Trophoblast cell (in vitro differentiated cells and primary cell): ENCODE results near the gene UGT1A3.

Source experiments
- DNase-seq, 2 donors: peaks; one replicate each; pipeline ENCODE4 v3.0.0-alpha.2; 2016
- H2AFZ ChIP-seq: 2 replicates; pipeline ENCODE4 v1.6.1; 2013; ENCODE audit warnings: low read length, moderate library complexity, mild to moderate bottlenecking; ENCODE audit not compliant: insufficient read depth, poor library complexity
- H2AK5ac ChIP-seq: 2 replicates; pipeline ENCODE4 v1.6.1; 2013; ENCODE audit warnings: mild to moderate bottlenecking, low read length
- H2BK120ac ChIP-seq: 2 replicates; pipeline ENCODE4 v1.6.1; 2013; ENCODE audit warnings: low read length, mild to moderate bottlenecking, moderate library complexity; ENCODE audit not compliant: insufficient read depth, poor library complexity
- H2BK12ac ChIP-seq: 2 replicates; pipeline ENCODE4 v1.6.1; 2013; ENCODE audit warnings: mild to moderate bottlenecking, low read length, moderate library complexity
- H2BK5ac ChIP-seq: 2 replicates; pipeline ENCODE4 v1.6.1; 2013; ENCODE audit warnings: low read length, low read depth, moderate library complexity, mild to moderate bottlenecking; ENCODE audit not compliant: poor library complexity
- H3K14ac ChIP-seq: 2 replicates; pipeline ENCODE4 v1.6.1; 2013; ENCODE audit warnings: mild to moderate bottlenecking, low read length
- H3K18ac ChIP-seq: 2 replicates; pipeline ENCODE4 v1.6.1; 2013; ENCODE audit warnings: mild to moderate bottlenecking, low read length
- H3K23ac ChIP-seq: 2 replicates; pipeline ENCODE4 v1.6.1; 2013; ENCODE audit warnings: low read length
- H3K27ac ChIP-seq: 2 replicates; pipeline ENCODE4 v1.5.1; 2013; ENCODE audit warnings: low read depth, mild to moderate bottlenecking, inconsistent platforms, low read length, moderate library complexity
- H3K27me3 ChIP-seq: 2 replicates; pipeline ENCODE4 v1.6.1; 2013; ENCODE audit warnings: inconsistent platforms, mild to moderate bottlenecking, low read length, moderate library complexity; ENCODE audit not compliant: insufficient read depth
- H3K36me3 ChIP-seq, 2 experiments: 1 replicate in 1 of 2; 2 replicates in 1 of 2; pipeline ENCODE4 v1.6.1; 2013; ENCODE audit warnings: low read length in 2 of 2, mild to moderate bottlenecking in 2 of 2, moderate library complexity in 1 of 2; ENCODE audit not compliant: insufficient read depth in 2 of 2, control insufficient read depth in 1 of 2
- H3K4ac ChIP-seq: 2 replicates; pipeline ENCODE4 v1.6.1; 2013; ENCODE audit warnings: low read depth, mild to moderate bottlenecking, low read length, moderate library complexity
- H3K4me1 ChIP-seq, 2 experiments: 1 replicate in 1 of 2; 2 replicates in 1 of 2; pipeline ENCODE4 v1.6.1; 2013; ENCODE audit warnings: low read length in 2 of 2, mild to moderate bottlenecking in 2 of 2, moderate library complexity in 1 of 2; ENCODE audit not compliant: insufficient read depth in 2 of 2, control insufficient read depth in 1 of 2
- H3K4me2 ChIP-seq: 2 replicates; pipeline ENCODE4 v1.6.1; 2013; ENCODE audit warnings: inconsistent platforms, mild to moderate bottlenecking, low read length, moderate library complexity
- H3K4me3 ChIP-seq: 2 replicates; pipeline ENCODE4 v1.5.1; 2013; ENCODE audit warnings: mild to moderate bottlenecking, low read depth, low read length, inconsistent platforms
- H3K79me1 ChIP-seq: one replicate; pipeline ENCODE4 v1.6.1; 2013; ENCODE audit warnings: low read length
- H3K79me2 ChIP-seq: 2 replicates; pipeline ENCODE4 v1.6.1; 2013; ENCODE audit warnings: low read length, mild to moderate bottlenecking; ENCODE audit not compliant: control insufficient read depth, insufficient read depth, poor library complexity
- H3K9ac ChIP-seq: 2 replicates; pipeline ENCODE4 v1.6.1; 2013; ENCODE audit warnings: mild to moderate bottlenecking, low read length
- H3K9me3 ChIP-seq: 2 replicates; pipeline ENCODE4 v1.6.1; 2013; ENCODE audit warnings: low read depth, mild to moderate bottlenecking, control low read depth, inconsistent platforms, low read length; ENCODE audit not compliant: insufficient read depth
- H4K12ac ChIP-seq: 2 replicates; pipeline ENCODE4 v1.6.1; 2013; ENCODE audit warnings: low read depth, mild to moderate bottlenecking, low read length, moderate library complexity
- H4K8ac ChIP-seq: 2 replicates; pipeline ENCODE4 v1.6.1; 2013; ENCODE audit warnings: low read depth, mild to moderate bottlenecking, low read length, moderate library complexity
- H4K91ac ChIP-seq: one replicate; pipeline ENCODE4 v1.6.1; 2013; ENCODE audit warnings: low read depth, mild to moderate bottlenecking, low read length, moderate library complexity
- WGBS: extraction: QIAGEN DNeasy Blood & Tissue Kit; methylation state at CpG from one replicate; pipeline ENCODE4 v1.1.7; 2013; ENCODE audit warnings: missing lambda C conversion rate; ENCODE audit not compliant: insufficient read length, insufficient coverage; ENCODE audit errors: extremely low coverage; 5-methylcytosine and 5-hydroxymethylcytosine counted together

The UGT1A3 gene

DNA sequence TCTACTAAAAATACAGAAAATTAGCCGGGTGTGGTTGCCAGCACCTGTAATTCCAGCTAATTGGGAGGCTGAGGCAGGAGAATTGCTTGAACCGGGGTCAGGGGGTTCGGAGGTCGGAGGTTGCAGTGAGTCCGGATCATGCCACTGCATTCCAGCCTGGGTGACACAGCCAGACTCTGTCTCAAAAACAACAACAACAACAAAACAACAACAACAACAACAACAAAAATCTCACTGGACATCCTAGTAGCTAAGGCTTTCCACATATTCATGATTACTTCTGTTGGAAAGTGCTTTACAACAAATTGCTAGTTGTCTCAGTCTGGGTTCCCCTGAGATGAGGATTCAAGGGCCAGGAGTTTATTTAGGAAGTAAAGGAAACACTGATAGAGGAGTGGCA is 45.0 kb downstream of the UGT1A3 start:
- Histone ChIP-seq H3K36me3 (no peaks in the 10 kb centered on the region), H4K91ac (no peak overlapping the region), H2AK5ac (no peak overlapping the region), H3K4me2 (no peak overlapping the region), H4K8ac (no peak overlapping the region), H3K14ac (no peak overlapping the region), H2BK12ac (no peak overlapping the region), H4K12ac (no peak overlapping the region), H3K79me1 (no peaks in the 10 kb centered on the region), H3K79me2 (no peaks in the 10 kb centered on the region), H3K4ac (no peak overlapping the region), H3K18ac (no peak overlapping the region), H3K4me3 (no peak overlapping the region), H2AFZ (no peak overlapping the region), H3K9ac (no peak overlapping the region), H3K27me3 (no peaks in the 10 kb centered on the region), H3K9me3 (peaks cover 15% of the 10 kb centered on the region), H2BK120ac (no peak overlapping the region), H3K27ac (no peak overlapping the region), H3K4me1 (no peaks in the 10 kb centered on the region), H3K23ac (no peak overlapping the region), H2BK5ac (no peak overlapping the region)
- no peak for DNase-seq
- no CpG with 5 or more reads among the region's 5 CpGs for WGBS

DNA sequence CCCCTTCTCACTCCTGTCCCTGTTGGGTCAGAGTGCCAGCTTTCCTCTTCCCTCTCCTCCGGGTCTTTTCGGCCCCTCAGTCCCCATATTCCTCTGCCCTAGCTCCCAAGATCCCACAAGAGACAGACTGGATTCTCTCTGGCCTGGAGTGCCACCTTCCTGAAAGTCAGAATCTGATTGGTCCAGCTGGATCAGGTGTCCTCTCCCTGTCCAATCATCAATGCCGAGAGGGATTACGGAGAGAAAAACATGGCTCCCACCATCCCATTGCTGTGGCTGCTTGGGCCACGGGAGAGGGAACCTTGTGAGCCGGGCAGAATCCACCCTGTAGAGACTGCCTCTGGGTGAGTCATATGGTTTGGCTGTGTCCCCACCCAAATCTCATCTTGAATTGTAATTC is 46.6 kb downstream of the UGT1A3 start:
- H3K27ac ChIP-seq: no peak overlapping the region

GRCh38 chr2:233778030-233778429 is 49.2 kb downstream of the UGT1A3 start, which contains the start of gene MROH2A:
Gene MROH2A (plus strand): TSS chr2:233778330. CDS start chr2:233779359, 1,029 bp downstream.
- Histone ChIP-seq H3K79me1 (no peaks in the 10 kb centered on the region), H3K4me1 (no peaks in the 10 kb centered on the region), H3K9me3 (peaks cover 18% of the 10 kb centered on the region), H3K9ac (no peak within 1 kb of the TSS), H4K12ac (no peak within 1 kb of the TSS), H3K27me3 (no peaks in the 10 kb centered on the region), H2BK12ac (no peak within 1 kb of the TSS), H3K23ac (no peak within 1 kb of the TSS), H4K8ac (no peak within 1 kb of the TSS), H3K14ac (no peak within 1 kb of the TSS), H2BK5ac (no peak within 1 kb of the TSS), H4K91ac (no peak within 1 kb of the TSS), H3K18ac (no peak within 1 kb of the TSS), H2AK5ac (no peak within 1 kb of the TSS), H2BK120ac (no peak within 1 kb of the TSS), H2AFZ (no peak within 1 kb of the TSS), H3K4ac (no peak within 1 kb of the TSS), H3K4me3 (peak within 1 kb of the TSS; percentile 34), H3K36me3 (no peaks in the 10 kb centered on the region), H3K79me2 (no peaks in the 10 kb centered on the region), H3K27ac (no peak within 1 kb of the TSS), H3K4me2 (no peak within 1 kb of the TSS)
- no peak for DNase-seq
- WGBS: no CpG with 5 or more reads among the region's 2 CpGs

More for the DNA sequence above, 46.6 kb downstream of the UGT1A3 start:
- no CpG with 5 or more reads among the region's 6 CpGs for WGBS
- H3K14ac ChIP-seq: no peak overlapping the region
- no peak overlapping the region for H3K18ac ChIP-seq
- H3K4me1 ChIP-seq: no peaks in the 10 kb centered on the region
- H3K4ac ChIP-seq: no peak overlapping the region
- H3K79me1 ChIP-seq: no peaks in the 10 kb centered on the region
- no peak overlapping the region for H3K4me2 ChIP-seq
- H2AFZ ChIP-seq: no peak overlapping the region
- H3K4me3 ChIP-seq: no peak overlapping the region
- H3K27me3 ChIP-seq: no peaks in the 10 kb centered on the region
- H4K12ac ChIP-seq: no peak overlapping the region
- no peaks in the 10 kb centered on the region for H3K36me3 ChIP-seq
- H2BK5ac ChIP-seq: no peak overlapping the region
- no peak overlapping the region for H2BK120ac ChIP-seq
- H3K9ac ChIP-seq: no peak overlapping the region
- DNase-seq: no peak
- H4K91ac ChIP-seq: no peak overlapping the region
- no peak overlapping the region for H2AK5ac ChIP-seq
- no peak overlapping the region for H3K23ac ChIP-seq
- peaks cover 20% of the 10 kb centered on the region for H3K9me3 ChIP-seq
- H3K79me2 ChIP-seq: no peaks in the 10 kb centered on the region
- H2BK12ac ChIP-seq: no peak overlapping the region
- H4K8ac ChIP-seq: no peak overlapping the region

GRCh38 chr2:233779722-233780121 is 50.9 kb downstream of the UGT1A3 start:
- no peak for DNase-seq
- Histone ChIP-seq H3K4me3 (no peak overlapping the region), H2AFZ (no peak overlapping the region), H3K4ac (no peak overlapping the region), H3K4me1 (no peaks in the 10 kb centered on the region), H3K9me3 (peaks cover 18% of the 10 kb centered on the region), H3K14ac (no peak overlapping the region), H4K12ac (no peak overlapping the region), H3K4me2 (no peak overlapping the region), H3K79me2 (no peaks in the 10 kb centered on the region), H3K23ac (no peak overlapping the region), H3K27me3 (no peaks in the 10 kb centered on the region), H2BK120ac (no peak overlapping the region), H3K27ac (no peak overlapping the region), H3K9ac (no peak overlapping the region), H3K36me3 (no peaks in the 10 kb centered on the region), H3K79me1 (no peaks in the 10 kb centered on the region), H3K18ac (no peak overlapping the region), H4K91ac (no peak overlapping the region), H2BK12ac (no peak overlapping the region), H4K8ac (no peak overlapping the region), H2BK5ac (no peak overlapping the region), H2AK5ac (no peak overlapping the region)
- WGBS: no CpG with 5 or more reads among the region's 4 CpGs
